GM23338 (cell line): ENCODE results near the gene SMYD5. TPM values are rescaled to one million over a fixed set of nuclear protein-coding genes. Genes with fewer than 3 reads are reported as not detected.

ENCODE experiments used
- ATAC-seq: fragments of 200-7000 bp; cut with Tn5 transposase; 3 replicates; pipeline ENCODE4 v1.9.1; 2020
- DNase-seq: peaks from one replicate; pipeline ENCODE4 v3.0.0-alpha.2; 2015; ENCODE audit warnings: low spot score
- H2AFZ ChIP-seq: fragments of 200-600 bp; sonication (generic); 2 replicates; pipeline ENCODE4 v1.8.0; 2016; ENCODE audit warnings: antibody characterized with exemption, mild to moderate bottlenecking, moderate library complexity
- H3F3A ChIP-seq: fragments of 200-600 bp; sonication (generic); replicated peaks from 2 replicates; pipeline ENCODE4 v1.8.0; 2017; ENCODE audit warnings: antibody characterized with exemption, mixed run types, low read depth
- H3K27ac ChIP-seq: fragments of 200-600 bp; sonication (generic); 2 replicates; pipeline ENCODE4 v1.6.1; 2016; ENCODE audit warnings: low read depth
- H3K27me3 ChIP-seq: fragments of 200-600 bp; sonication (generic); 2 replicates; pipeline ENCODE4 v1.8.0; 2016; ENCODE audit warnings: mild to moderate bottlenecking, mixed run types, moderate library complexity; ENCODE audit not compliant: insufficient read depth
- H3K36me3 ChIP-seq: fragments of 200-600 bp; sonication (generic); 2 replicates; pipeline ENCODE4 v1.8.0; 2016; ENCODE audit warnings: mild to moderate bottlenecking; ENCODE audit not compliant: insufficient read depth
- H3K4me1 ChIP-seq: fragments of 200-600 bp; sonication (generic); 2 replicates; pipeline ENCODE4 v1.8.0; 2016; ENCODE audit warnings: mild to moderate bottlenecking, moderate library complexity; ENCODE audit not compliant: insufficient read depth
- H3K4me2 ChIP-seq: fragments of 200-600 bp; sonication (generic); 2 replicates; pipeline ENCODE4 v1.7.1; 2017; ENCODE audit warnings: mixed run types
- H3K4me3 ChIP-seq: fragments of 200-600 bp; sonication (generic); 2 replicates; pipeline ENCODE4 v1.6.1; 2016; ENCODE audit warnings: mixed run types
- H3K79me2 ChIP-seq: fragments of 200-600 bp; sonication (generic); replicated peaks from 2 replicates; pipeline ENCODE4 v1.8.0; 2017; ENCODE audit warnings: mild to moderate bottlenecking; ENCODE audit not compliant: insufficient read depth
- H3K9me2 ChIP-seq: fragments of 200-600 bp; sonication (generic); 2 replicates; pipeline ENCODE4 v1.8.0; 2017; ENCODE audit not compliant: insufficient read depth
- H4K20me1 ChIP-seq: fragments of 200-600 bp; sonication (generic); replicated peaks from 2 replicates; pipeline ENCODE4 v1.8.0; 2017; ENCODE audit warnings: mild to moderate bottlenecking; ENCODE audit not compliant: insufficient read depth
- H3K27ac Mint-ChIP-seq: 2 replicates; pipeline ENCODE4 v1.8.0; 2020; ENCODE audit warnings: inconsistent platforms, mild to moderate bottlenecking, moderate library complexity, mixed read lengths
- H3K27me3 Mint-ChIP-seq: 3 replicates; pipeline ENCODE4 v1.8.0; 2022; ENCODE audit warnings: low read depth, mild to moderate bottlenecking, moderate library complexity, mixed read lengths, inconsistent platforms; ENCODE audit not compliant: insufficient read depth, poor library complexity
- H3K36me3 Mint-ChIP-seq: 3 replicates; pipeline ENCODE4 v1.8.0; 2021; ENCODE audit warnings: low read depth, mild to moderate bottlenecking, inconsistent platforms, moderate library complexity, mixed read lengths
- H3K4me1 Mint-ChIP-seq: 3 replicates; pipeline ENCODE4 v1.8.0; 2020; ENCODE audit warnings: mild to moderate bottlenecking, inconsistent platforms, mixed read lengths
- H3K4me3 Mint-ChIP-seq: 3 replicates; pipeline ENCODE4 v1.8.0; 2021; ENCODE audit warnings: moderate library complexity, mild to moderate bottlenecking, inconsistent platforms, mixed read lengths
- H3K9me3 Mint-ChIP-seq: 3 replicates; pipeline ENCODE4 v1.8.0; 2020; ENCODE audit warnings: moderate library complexity, mild to moderate bottlenecking, inconsistent platforms, mixed read lengths
- CREB1 ChIP-seq: fragments of 250-450 bp; sonication (Bioruptor Pico); IDR thresholded peaks from 2 replicates; pipeline ENCODE4 v1.5.0; 2020; ENCODE audit warnings: low read depth, mild to moderate bottlenecking, moderate library complexity
- EZH2 ChIP-seq: fragments of 200-600 bp; sonication (generic); IDR thresholded peaks from one replicate; pipeline ENCODE4 v1.8.0; 2017; ENCODE audit warnings: antibody characterized with exemption, mild to moderate bottlenecking, low read depth; ENCODE audit not compliant: unreplicated experiment
- EZH2phosphoT487 ChIP-seq: fragments of 200-600 bp; sonication (generic); IDR thresholded peaks from one replicate; pipeline ENCODE4 v1.8.1; 2018; ENCODE audit warnings: antibody characterized with exemption; ENCODE audit not compliant: unreplicated experiment
- JUNB ChIP-seq: IDR thresholded peaks from one replicate; pipeline ENCODE4 v1.6.1; 2016; ENCODE audit warnings: antibody characterized with exemption; ENCODE audit not compliant: unreplicated experiment
- NANOG ChIP-seq: IDR thresholded peaks from 2 replicates; pipeline ENCODE4 v1.6.1; 2016; ENCODE audit warnings: antibody characterized with exemption, borderline replicate concordance
- POLR2AphosphoS5 ChIP-seq: IDR thresholded peaks from 2 replicates; pipeline ENCODE4 v1.6.1; 2016; ENCODE audit warnings: antibody characterized with exemption, low read depth
- STAT1 ChIP-seq: IDR thresholded peaks from one replicate; pipeline ENCODE4 v1.6.1; 2016; ENCODE audit warnings: antibody characterized with exemption; ENCODE audit not compliant: unreplicated experiment
- ZNF114 ChIP-seq: fragments of 250-450 bp; sonication (Bioruptor Pico); IDR thresholded peaks from 2 replicates; pipeline ENCODE4 v1.5.0; 2020; ENCODE audit warnings: mild to moderate bottlenecking, moderate library complexity
- ZNF331 ChIP-seq: fragments of 250-450 bp; sonication (Bioruptor Pico); IDR thresholded peaks from 2 replicates; pipeline ENCODE4 v1.5.0; 2020; ENCODE audit warnings: low read depth, mild to moderate bottlenecking, moderate library complexity
- polyA plus RNA-seq: library from polyadenylated mRNA; unstranded; fragments of >200 nt; fragmentation: Nextera tagmentation; extraction: Ambion mirVana; gene quantifications from 2 replicates; pipeline ENCODE4 v1.2.1, GENCODE V29; 2016
- total RNA-seq: library from RNA; depleted of rRNA; stranded (reverse); fragments of >200 nt; shearing (Covaris generic); gene quantifications from 2 replicates; pipeline ENCODE4 v1.2.3, GENCODE V29; 2014
- TF ChIP-seq, protein P1 (sequence below): IDR thresholded peaks from 2 replicates; pipeline ENCODE4 v1.6.1; 2016; ENCODE audit warnings: antibody characterized with exemption
- TF ChIP-seq, protein P2 (sequence below), 2 experiments: fragments of 200-600 bp in 1 of 2; sonication (generic) in 1 of 2; conservative IDR thresholded peaks; 2 replicates each; pipeline versions ENCODE4 v1.5.1 to v1.6.1; 2016 to 2017; ENCODE audit warnings: antibody characterized with exemption in 2 of 2, low read depth in 2 of 2, mild to moderate bottlenecking in 2 of 2, moderate library complexity in 1 of 2
- TF ChIP-seq, protein P3 (sequence below): fragments of 250-450 bp; sonication (Bioruptor Pico); IDR thresholded peaks from 2 replicates; pipeline ENCODE4 v1.5.0; 2020; ENCODE audit warnings: mild to moderate bottlenecking, moderate library complexity

The SMYD5 gene
- total and polyA plus RNA-seq, 2 experiments from 2014 or later: 20.5 to 45.8 TPM

DNA sequence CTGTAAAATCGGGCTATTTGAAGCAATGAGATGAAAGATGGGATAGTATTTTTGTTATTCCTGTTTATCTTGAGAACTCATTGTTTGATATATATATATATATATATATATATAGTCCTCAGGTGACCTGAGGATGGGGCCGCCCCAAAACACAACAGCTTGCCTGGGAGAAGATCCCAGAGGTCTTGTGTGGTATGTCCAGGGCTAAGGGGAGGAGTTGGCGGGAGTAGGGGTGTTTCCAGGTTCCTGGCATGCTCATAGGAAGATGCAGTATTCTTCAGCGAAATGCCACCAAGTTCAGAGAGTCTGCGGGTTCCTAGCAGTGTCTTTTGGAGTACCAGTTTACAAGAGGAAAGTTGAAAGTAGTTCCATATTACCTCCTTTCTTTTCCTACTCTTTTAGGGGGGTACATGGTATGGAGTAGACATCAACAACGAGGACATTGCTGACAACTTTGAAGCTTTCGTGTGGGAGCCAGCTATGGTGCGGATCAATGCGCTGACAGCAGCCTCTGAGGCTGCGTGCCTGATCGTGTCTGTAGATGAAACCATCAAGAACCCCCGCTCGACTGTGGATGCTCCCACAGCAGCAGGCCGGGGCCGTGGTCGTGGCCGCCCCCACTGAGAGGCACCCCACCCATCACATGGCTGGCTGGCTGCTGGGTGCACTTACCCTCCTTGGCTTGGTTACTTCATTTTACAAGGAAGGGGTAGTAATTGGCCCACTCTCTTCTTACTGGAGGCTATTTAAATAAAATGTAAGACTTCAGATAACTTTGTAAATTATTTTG lies 38.4 kb downstream of the SMYD5 start:
- Histone ChIP-seq H3K4me3 (no peak overlapping the region), H3K4me1 (peaks cover 5% of the 10 kb centered on the region; the same call in 1 of the 2 replicates), H2AFZ (no peak overlapping the region), H4K20me1 (peaks cover 40% of the 10 kb centered on the region), H3K27me3 (no peaks in the 10 kb centered on the region), H3K79me2 (no peaks in the 10 kb centered on the region), H3F3A (peaks cover 11% of the 10 kb centered on the region; the same call in 1 of the 2 replicates), H3K9me2 (no peaks in the 10 kb centered on the region), H3K36me3 (peaks cover 27% of the 10 kb centered on the region), H3K4me2 (no peak overlapping the region), H3K27ac (no peak overlapping the region)
- peaks cover 18% of the 10 kb centered on the region; the same call in 2 of the 3 replicates for H3K4me1 Mint-ChIP-seq
- H3K9me3 Mint-ChIP-seq: no peaks in the 10 kb centered on the region
- no peak overlapping the region for H3K4me3 Mint-ChIP-seq
- H3K27me3 Mint-ChIP-seq: peaks cover 10% of the 10 kb centered on the region
- no peak overlapping the region for H3K27ac Mint-ChIP-seq
- H3K36me3 Mint-ChIP-seq: peaks cover 63% of the 10 kb centered on the region
- ATAC-seq (no peak), DNase-seq (no peak)
- TF ChIP-seq POLR2AphosphoS5: no peak
- TF ChIP-seq ZNF331: no peak
- TF ChIP-seq NANOG: no peak
- TF ChIP-seq, protein P1, sequence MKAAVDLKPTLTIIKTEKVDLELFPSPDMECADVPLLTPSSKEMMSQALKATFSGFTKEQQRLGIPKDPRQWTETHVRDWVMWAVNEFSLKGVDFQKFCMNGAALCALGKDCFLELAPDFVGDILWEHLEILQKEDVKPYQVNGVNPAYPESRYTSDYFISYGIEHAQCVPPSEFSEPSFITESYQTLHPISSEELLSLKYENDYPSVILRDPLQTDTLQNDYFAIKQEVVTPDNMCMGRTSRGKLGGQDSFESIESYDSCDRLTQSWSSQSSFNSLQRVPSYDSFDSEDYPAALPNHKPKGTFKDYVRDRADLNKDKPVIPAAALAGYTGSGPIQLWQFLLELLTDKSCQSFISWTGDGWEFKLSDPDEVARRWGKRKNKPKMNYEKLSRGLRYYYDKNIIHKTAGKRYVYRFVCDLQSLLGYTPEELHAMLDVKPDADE: no peak
- no peak for TF ChIP-seq JUNB
- TF ChIP-seq, protein P2, sequence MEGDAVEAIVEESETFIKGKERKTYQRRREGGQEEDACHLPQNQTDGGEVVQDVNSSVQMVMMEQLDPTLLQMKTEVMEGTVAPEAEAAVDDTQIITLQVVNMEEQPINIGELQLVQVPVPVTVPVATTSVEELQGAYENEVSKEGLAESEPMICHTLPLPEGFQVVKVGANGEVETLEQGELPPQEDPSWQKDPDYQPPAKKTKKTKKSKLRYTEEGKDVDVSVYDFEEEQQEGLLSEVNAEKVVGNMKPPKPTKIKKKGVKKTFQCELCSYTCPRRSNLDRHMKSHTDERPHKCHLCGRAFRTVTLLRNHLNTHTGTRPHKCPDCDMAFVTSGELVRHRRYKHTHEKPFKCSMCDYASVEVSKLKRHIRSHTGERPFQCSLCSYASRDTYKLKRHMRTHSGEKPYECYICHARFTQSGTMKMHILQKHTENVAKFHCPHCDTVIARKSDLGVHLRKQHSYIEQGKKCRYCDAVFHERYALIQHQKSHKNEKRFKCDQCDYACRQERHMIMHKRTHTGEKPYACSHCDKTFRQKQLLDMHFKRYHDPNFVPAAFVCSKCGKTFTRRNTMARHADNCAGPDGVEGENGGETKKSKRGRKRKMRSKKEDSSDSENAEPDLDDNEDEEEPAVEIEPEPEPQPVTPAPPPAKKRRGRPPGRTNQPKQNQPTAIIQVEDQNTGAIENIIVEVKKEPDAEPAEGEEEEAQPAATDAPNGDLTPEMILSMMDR (conservative IDR thresholded peaks at IDR 0.05; ENCODE audit: low read depth in 2 of 2): no peak
- TF ChIP-seq STAT1: no peak
- no peak for TF ChIP-seq EZH2phosphoT487
- no peak for TF ChIP-seq CREB1 (CRISPR knock-in tag)
- no peak for TF ChIP-seq EZH2
- TF ChIP-seq, protein P3, sequence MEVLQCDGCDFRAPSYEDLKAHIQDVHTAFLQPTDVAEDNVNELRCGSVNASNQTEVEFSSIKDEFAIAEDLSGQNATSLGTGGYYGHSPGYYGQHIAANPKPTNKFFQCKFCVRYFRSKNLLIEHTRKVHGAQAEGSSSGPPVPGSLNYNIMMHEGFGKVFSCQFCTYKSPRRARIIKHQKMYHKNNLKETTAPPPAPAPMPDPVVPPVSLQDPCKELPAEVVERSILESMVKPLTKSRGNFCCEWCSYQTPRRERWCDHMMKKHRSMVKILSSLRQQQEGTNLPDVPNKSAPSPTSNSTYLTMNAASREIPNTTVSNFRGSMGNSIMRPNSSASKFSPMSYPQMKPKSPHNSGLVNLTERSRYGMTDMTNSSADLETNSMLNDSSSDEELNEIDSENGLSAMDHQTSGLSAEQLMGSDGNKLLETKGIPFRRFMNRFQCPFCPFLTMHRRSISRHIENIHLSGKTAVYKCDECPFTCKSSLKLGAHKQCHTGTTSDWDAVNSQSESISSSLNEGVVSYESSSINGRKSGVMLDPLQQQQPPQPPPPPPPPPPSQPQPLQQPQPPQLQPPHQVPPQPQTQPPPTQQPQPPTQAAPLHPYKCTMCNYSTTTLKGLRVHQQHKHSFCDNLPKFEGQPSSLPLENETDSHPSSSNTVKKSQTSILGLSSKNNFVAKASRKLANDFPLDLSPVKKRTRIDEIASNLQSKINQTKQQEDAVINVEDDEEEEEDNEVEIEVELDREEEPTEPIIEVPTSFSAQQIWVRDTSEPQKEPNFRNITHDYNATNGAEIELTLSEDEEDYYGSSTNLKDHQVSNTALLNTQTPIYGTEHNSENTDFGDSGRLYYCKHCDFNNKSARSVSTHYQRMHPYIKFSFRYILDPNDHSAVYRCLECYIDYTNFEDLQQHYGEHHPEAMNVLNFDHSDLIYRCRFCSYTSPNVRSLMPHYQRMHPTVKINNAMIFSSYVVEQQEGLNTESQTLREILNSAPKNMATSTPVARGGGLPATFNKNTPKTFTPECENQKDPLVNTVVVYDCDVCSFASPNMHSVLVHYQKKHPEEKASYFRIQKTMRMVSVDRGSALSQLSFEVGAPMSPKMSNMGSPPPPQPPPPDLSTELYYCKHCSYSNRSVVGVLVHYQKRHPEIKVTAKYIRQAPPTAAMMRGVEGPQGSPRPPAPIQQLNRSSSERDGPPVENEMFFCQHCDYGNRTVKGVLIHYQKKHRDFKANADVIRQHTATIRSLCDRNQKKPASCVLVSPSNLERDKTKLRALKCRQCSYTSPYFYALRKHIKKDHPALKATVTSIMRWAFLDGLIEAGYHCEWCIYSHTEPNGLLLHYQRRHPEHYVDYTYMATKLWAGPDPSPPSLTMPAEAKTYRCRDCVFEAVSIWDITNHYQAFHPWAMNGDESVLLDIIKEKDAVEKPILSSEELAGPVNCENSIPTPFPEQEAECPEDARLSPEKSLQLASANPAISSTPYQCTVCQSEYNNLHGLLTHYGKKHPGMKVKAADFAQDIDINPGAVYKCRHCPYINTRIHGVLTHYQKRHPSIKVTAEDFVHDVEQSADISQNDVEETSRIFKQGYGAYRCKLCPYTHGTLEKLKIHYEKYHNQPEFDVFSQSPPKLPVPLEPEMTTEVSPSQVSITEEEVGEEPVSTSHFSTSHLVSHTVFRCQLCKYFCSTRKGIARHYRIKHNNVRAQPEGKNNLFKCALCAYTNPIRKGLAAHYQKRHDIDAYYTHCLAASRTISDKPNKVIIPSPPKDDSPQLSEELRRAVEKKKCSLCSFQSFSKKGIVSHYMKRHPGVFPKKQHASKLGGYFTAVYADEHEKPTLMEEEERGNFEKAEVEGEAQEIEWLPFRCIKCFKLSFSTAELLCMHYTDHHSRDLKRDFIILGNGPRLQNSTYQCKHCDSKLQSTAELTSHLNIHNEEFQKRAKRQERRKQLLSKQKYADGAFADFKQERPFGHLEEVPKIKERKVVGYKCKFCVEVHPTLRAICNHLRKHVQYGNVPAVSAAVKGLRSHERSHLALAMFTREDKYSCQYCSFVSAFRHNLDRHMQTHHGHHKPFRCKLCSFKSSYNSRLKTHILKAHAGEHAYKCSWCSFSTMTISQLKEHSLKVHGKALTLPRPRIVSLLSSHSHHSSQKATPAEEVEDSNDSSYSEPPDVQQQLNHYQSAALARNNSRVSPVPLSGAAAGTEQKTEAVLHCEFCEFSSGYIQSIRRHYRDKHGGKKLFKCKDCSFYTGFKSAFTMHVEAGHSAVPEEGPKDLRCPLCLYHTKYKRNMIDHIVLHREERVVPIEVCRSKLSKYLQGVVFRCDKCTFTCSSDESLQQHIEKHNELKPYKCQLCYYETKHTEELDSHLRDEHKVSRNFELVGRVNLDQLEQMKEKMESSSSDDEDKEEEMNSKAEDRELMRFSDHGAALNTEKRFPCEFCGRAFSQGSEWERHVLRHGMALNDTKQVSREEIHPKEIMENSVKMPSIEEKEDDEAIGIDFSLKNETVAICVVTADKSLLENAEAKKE (CRISPR knock-in tag): no peak
- no peak for TF ChIP-seq ZNF114 (CRISPR knock-in tag)
